Measurements from ENCODE around the gene WFDC8.
"Not testable (repeated sequence)": the region's sequence is repeated elsewhere in the genome, so short reads cannot be mapped to it uniquely, and the experiment has no call there.

The WFDC8 gene

DNA sequence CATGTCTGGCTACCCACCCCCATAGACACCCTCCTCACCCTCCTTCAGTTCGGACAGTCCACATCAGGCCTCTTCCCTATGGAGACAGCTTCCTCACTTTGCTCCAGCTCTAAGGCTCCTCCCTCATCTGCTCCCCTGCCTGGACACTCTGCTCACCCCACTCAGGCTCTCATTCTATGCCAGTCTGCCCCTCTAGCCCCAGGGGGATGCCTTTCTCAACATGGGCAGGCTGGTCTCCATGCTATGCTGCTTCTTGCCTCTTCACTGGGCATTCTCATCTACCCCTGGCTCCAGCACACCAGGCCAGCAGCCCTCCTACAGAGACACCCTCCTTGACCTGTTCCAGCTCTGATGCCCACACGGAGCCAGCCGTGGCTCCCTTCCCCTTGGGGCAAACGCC, at the start of gene WFDC8:
Gene WFDC8 (minus strand): TSS at position 101 of the 400 bp plus-strand sequence. CDS start 37 bp downstream, at position 64.
- no peak for DNase-seq

DNA sequence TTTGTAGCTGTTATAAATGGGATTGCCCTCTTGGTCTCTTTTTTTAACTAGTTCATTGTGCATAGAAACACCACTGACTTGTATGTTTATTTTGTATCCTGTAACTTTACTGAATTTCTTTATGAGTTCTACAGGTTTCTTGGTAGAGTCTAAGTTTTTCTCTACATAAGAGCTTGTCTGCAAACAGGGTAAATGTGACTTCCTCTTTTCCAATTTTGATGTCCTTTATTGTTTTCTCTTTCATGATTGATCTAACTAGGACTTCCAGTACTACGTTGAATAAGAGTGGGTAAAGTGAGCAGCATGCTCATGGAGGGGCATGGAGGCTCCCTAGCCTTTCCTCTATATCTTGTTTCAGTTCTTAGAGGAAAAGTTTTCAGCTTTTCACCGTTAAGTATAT, 47.5 kb upstream of the WFDC8 start:
- DNase-seq = no peak

DNA sequence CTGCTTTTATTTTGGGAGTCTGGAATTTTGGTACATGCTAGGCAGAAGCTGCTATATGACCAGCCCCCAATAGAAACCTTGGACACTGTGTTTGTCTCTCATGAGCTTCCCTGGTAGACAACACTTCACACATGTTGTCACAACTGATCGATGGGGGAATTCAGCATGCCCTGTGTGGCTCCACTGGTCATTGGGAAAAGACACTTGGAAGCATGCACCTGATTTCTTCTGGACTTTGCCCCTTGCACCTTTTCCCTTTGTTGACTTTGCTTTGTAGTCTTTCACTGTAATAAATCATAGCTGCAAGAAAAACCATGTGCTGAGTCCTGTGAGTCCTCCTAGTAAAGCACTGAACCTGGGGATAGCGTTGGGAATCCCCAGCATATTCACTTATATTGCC, 42.5 kb upstream of the WFDC8 start:
- DNase-seq = no peak

DNA sequence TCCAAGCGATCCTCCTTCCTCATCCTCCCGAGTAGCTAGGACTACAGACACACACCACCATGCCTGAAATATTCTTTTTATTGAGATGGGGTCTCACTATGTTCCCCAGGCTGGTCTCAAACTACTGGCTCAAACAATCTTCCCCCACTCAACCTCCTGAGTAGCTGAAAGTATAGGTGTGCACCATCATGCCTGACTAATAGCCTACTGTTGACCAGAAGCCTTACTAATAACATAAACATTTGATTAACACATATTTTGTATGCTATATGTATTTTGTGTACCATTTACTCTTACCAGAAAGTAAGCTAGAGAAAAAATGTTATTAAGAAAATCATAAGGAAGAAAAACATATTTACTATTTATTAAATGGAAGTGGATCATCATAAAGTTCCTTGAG, 38.5 kb upstream of the WFDC8 start:
- DNase-seq = no peak

DNA sequence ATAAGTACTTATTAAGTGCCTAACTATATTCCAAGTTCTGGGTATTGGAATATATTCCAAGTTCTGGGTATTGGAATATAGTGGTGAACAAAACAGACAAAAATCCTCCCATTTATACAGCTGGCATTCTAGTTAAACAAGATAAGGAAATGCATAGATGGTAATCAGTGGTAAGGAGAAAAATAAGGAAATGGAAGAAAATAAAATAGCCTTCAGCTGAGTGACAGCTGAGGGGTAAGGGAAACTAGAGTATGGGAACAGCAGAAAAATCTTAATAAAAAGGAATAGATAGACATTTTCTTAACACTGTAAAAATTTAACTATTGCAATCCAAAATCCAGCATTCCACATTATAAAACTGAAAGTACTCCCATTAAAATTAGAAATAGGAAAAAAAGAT, 33.2 kb upstream of the WFDC8 start:
- no peak for DNase-seq

DNA sequence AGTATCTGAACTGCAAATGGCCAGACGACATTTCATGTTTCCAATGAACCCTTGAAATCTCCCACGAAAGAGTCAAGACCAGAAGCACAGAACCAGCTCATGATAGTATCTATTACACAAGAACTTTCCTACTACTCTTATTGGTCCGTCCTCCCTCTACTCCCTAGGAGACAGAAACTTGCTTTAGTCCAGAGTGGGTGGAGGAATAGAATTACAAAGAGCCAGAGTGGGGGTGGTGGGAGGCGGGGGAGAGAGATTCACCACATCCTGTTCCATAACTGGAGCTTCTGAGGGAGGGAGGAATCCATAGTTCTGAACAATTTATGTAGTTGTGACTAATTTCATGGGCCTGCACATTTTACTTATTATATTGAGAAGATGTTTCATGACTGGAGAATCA, 32.0 kb upstream of the WFDC8 start:
- DNase-seq = no peak

DNA sequence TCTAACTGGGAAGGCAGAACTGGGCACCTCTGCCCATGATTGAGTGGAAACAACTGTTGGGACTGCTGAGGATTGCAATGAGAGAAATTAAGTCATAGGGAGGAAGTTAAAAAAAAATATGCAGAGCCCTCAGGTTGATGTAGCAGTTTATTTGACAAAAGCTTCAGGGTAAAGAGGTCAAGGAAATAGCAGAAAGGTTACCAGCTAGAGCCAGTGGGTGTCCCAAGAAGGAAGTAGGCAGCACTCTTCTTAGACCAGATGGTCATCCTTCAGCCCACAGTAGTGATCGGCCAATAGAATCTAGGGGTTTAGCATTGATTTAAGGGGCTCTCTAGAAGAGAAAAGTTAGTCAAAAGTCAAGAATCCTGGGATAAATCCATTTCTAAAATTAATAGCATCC, 28.7 kb upstream of the WFDC8 start:
- DNase-seq = no peak

DNA sequence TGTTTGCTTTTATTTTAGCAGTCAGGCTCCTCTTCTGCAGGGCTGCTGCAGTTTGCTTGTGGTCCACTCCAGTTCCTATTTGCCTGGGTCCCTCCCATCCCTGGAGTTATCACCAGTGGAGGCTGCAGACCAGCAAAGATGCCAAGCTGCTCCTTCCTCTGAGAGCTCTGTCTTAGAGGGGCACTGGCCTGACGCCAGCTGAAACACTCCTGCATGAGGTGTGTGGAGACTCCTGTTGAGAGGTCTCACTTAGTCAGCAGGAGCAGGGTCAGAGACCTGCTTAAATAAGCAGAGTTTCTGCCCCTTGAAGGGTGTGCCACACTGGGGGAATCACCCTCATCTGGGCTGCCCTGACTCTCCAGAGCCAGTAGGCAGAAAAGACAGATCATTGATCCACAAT, 16.2 kb upstream of the WFDC8 start:
- no peak for DNase-seq

DNA sequence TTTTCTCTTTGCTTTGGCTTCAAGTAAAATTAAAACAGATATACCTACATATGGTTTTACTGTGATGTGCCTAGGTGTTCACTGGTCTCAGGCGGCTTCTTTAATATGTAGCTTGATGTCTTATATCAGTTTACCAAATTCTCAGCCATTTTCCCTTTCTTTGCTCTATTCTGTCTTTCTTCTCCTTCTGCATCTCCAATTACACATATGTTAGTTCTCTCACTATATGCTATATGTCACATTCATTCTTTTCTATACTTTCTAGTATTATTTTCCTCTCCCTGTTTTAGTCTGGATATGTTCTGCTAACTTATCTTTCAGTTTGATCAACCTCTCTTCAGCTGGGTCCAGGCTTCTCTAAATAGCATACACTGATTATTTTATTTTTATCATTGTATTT, 14.4 kb upstream of the WFDC8 start:
- no peak for DNase-seq

DNA sequence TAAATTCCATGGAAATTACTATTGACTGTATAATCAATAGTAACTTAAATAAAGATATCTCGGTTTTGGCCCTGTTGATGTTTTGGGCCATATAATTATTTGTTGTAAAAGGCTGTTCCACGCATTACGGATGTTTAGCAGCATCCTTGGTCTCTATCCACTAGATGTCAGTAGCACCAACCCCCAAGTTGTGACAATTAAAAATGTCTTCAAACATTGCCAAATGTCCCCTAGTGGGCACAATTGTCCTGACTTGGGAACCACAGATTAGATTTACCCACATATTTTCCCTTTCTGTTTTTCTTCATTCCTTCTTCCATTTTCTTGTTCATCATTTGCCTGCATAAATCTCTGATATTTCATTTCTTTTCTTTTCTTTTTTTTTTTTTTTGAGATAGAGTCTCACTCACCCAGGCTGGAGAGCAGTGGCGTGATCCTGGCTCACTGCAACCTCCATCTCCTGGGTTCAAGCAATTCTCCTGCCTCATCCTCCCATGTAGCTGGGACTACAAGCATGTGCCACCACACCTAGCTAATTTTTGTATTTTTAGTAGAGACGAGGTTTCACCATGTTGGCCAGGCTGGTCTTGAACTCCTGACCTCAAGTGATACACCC, 13.6 kb upstream of the WFDC8 start:
- DNase-seq = peak; percentile 28

DNA sequence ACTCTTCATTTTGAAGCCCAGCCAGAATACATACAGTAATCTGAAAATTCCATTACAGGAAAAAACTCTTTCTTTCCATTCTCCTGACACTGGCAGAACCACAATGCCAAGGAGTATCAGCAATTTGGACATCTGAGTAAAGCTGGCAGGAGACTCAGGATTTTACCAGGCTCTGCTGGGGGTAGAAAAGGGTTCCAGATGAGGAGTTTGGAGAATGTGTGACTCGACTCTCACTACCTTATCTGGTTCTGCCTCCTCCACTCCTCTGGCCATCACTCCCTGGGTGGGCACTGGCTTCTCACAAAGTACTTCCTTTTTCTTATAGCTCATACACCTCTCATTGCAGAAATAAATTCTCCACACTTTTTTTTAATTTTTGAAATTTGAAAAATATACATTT, 10.6 kb upstream of the WFDC8 start:
- no peak for DNase-seq

DNA sequence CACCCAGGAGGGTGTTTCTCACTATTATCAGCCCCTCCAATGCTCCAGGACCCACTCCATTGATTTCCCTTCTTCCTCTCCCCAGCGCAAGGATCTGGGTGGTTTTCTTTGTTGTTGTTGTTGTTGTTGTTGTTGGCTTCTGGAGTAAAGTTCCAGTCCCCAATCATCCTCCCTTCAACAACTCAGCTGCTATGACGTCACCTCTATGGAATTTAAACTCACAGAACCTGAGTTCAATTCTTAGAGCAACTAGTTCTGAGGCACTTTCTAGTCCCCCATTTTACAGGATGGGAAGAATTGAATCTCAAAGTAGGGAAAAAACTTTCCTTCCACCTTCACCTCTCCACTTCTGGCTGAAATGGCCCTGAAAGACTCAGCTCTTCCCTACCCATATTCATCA, 9.7 kb upstream of the WFDC8 start:
- DNase-seq = no peak

DNA sequence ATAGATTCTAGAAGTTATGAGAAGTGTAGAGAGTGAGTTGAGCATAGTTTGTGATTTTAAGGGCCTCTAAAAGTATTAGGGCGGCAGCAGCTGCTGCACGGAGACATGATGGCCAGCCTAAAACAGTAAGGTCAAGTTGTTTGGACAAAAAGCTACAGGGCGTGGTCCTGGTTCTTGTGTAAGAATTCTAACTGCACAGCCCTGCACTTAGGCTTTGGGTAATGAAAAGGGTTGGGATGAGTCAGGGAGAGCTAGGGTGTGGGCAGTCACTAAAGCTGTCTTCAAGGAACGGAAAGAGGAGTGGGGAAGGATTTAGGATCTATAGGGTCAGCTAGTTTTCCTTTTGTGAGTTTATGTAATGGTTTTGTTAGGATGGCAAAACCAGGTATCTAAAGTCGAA, 6.9 kb upstream of the WFDC8 start:
- DNase-seq = not testable (repeated sequence)

DNA sequence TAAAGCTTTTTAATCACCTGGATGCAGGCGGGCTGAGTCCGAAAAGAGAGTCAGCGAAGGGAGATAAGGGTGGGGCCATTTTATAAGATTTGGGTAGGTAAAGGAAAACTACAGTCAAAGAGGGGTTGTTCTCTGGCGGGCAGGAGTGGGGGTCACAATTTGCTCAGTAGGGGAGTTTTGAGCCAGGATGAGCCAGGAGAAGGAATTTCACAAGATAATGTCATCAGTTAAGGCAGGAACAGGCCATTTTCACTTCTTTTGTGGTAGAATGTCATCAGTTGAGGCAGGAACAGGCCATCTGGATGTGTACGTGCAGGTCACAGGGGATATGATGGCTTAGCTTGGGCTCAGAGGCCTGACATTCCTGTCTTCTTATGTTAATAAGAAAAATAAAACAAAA, 5.2 kb upstream of the WFDC8 start:
- not testable (repeated sequence) for DNase-seq

DNA sequence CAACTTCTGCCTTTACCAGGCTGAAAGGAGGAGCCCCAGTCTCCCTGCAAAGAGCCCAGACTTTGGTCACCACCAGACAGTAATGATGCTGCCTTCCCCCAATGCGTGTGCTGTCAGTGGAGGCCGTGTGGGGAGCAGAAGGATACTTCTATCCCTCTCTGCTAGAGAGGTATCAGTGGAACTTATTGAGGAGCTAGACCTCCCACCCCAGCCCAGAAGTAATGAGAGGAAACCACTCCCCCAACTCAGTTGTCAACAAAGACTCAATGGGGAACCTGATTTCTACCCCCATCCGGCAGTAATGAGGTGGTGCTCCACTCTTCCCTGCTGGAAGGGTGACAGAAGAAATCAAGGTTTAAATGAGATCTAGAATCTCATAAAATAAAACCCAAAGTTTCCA, 4.4 kb upstream of the WFDC8 start:
- DNase-seq = no peak

DNA sequence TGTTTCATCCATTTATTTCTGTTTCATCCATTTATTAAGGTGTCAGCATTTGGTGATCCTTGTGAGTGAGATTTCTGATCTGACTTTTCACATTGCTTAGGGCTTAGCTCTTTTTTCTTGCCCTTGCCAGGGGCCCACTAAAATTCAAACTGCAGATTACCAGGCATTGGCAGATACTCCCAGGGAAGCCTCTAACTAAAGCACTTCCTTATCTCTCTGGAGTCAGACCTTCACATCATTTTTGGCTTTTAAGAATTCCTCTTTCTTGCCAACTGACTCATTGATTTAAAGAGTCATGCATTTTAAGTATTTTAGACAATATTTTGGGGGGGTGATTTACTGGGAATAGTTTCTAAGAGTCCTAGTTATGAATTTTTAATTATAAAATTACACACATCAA, 2.6 kb upstream of the WFDC8 start:
- DNase-seq = no peak

DNA sequence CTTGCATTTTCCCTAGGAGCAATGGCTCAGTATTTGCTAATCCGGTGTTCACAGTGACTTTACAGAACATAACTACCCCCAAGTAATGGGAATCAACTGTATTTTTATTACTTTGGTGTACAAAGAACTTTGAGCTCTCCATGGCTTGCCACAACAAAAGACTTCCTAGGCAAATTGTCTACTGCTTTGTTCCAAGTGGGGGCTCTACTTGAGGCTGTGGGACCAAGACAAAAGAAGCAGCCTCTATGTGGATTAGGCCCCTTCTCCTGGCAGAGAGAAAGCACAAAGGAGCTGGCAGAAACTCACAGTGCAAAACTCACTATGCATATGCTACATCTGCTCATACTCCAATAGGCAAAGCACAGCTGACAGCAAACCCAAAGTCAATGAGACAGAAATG, 853 bp downstream of the WFDC8 start:
- no peak for DNase-seq

DNA sequence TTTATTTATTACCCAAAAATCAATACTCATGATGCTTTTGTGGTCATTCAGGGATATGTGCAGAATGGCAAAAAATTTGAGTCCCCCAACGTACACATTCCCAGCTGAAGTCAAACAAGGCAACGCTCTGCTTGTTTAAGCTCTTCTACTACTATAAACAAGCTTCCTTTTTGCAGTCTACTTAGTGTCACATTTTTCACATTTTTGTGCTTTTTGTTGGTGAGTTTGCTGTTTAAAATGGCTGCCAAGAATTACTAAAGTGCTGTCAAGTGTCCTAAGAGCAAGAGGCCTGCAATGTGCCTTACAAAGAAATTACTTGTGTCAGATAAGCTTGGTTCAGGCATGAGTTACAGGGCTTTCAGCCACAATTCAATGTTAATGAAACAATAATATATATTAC, 2.1 kb downstream of the WFDC8 start:
- DNase-seq = no peak

DNA sequence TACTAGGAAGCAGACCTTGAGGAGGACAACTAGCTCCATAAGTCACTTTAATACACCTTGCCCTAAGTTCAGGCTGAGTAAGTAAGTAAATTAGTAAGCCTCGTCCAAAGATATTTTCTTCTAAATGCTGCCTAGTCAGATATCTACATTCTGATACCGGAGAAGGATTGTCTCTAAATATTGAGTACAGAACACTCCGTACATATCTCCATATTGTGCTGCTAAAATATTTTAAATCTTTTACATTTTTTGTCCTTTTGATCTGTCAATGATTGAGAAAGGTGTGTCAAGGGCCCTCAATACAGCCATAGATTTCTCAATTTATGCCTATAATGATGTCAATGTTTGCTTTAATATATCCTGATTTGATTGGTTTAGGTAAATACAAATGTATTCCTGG, 3.2 kb downstream of the WFDC8 start:
- no peak for DNase-seq

DNA sequence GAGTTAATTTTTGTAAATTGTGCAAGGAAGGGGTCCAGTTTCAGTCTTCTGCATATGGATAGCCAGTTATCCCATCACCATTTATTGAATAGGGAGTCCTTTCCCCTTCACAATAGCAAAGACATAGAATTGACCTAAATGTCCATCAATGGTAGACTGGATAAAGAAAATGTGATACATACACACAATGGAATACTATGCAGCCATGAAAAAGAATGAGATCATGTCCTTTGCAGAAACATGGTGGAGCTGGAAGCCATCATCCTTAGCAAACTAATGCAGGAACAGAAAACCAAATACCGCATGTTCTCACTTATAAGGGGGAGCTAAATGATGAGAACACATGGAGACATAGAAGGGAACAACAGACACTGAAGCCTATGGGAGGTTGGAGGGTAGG, 9.4 kb downstream of the WFDC8 start:
- DNase-seq = not testable (repeated sequence)

DNA sequence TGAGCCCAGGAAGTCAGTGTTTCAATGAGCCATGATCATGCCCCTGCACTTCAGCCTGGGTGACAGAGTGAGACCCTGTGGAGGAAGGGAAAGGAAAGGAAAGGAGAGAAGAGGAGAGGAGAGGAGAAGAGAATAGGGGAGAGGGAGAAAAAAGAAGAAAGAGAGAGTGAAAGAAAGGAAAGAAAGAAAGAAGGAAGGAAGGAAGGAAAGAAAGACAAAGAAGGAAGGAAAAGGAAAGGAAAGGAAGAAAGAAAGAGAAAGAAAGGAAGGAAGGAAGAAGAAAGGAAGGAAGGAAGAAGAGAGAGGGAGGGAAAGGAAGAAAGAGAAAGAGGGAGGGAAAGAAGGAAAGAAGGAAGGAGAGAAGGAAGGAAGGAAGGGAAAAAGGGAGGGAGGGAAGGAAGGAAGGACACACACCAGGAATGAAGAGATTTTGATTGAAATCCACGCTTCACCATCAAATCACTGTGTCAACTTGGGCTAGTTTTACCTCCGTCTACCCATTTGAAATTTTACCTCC, 14.3 kb downstream of the WFDC8 start:
- DNase-seq = no peak

DNA sequence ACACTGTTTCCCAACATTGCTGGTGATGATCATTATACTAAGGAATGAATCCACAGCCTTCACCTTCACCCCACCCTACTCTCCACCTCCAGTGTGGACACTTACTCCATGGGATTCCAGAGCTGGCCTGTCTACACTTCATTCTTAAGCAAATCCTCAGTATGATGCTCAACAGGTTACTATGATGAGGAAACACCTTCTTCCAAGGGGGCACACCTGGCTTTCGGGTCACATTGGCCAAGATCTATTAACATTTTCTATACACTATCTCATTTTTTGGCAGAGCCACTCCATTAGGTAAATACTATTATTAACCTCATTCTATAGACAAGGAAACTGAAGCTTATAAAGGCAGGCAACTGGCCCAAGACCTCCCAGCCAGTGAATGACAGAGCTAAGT, 23.9 kb downstream of the WFDC8 start:
- no peak for DNase-seq

DNA sequence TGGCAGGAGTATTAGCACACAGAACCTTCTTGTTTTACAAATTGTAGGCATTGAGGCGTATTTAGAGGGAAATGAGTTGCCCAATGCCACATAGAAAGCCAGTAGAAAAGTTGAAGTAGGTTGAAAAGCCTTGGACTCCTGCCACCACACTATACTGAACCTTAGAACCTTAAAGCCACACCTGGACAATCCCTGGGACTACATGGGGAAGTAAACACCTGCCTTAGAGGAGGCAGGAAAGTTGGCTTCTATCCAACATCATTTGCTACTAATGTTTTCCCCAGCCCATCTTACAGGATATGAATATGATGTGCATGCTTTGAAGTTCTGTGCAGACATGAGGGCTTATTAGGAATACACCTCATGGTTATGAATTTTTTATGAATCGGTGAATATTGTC, 26.6 kb downstream of the WFDC8 start:
- DNase-seq = no peak

DNA sequence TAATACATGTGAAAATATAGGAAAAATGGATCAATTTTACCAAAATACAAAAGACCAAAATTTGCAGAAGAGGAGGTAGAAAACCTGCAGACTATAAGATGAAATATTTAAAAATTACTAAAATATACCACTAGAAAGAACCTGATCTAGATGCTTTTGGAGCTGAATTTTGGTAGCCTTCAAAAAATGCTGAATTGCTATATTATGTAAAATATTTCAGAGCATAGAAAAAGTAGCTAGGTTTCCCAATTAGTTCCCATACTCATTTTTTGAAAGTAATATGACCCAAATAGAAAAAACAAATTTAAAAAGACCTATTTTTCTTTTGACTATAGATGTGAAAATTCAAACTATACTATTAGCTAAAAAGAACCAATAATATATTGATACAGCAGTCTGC, 28.3 kb downstream of the WFDC8 start:
- DNase-seq = no peak

DNA sequence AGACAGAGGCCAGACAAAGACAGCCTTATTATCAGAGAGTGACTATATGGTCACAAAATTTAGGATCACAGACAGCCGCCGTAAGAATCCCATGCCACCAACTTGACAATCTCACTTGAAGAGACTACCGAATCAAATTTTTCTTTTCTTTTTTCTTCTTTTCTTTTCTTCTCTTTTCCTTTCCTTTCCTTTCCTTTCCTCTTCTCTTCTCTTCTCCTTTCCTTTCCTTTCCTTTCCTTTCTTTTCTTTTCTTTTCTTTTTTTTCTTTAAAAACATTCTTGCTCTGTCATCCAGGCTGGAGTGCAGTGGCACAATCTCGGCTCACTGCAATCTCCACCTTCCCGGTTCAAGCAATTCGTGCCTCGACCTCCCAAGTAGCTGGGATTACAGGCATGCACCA, 30.7 kb downstream of the WFDC8 start:
- DNase-seq = no peak
